Measurements from ENCODE around the gene MACROH2A2. TPM values are rescaled to one million over a fixed set of nuclear protein-coding genes. Genes with fewer than 3 reads are reported as not detected.

Gene MACROH2A2
- total RNA-seq, 2 experiments from 2014 or later, result 2.2 TPM

DNA sequence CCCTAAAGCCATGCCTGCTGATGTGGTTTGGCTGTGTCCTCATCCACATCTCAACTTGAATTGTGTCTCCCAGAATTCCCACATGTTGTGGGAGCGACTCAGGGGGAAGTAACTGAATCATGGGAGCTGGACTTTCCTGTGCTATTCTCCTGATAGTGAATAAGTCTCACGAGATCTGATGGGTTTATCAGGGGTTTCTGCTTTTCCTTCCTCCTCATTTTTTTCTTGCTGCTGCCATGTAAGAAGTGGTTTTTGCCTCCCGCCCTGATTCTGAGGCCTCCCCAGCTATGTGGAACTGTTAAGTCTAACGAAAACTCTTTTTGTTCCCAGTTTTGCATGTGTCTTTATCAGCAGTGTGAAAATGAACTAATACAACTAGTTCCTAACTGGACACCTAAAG is 11.8 kb downstream of the MACROH2A2 start:
- Mint-ChIP-seq H3K9me3 (no peaks in the 10 kb centered on the region), H3K27me3 (no peaks in the 10 kb centered on the region), H3K36me3 (ENCODE audit: low read depth) (no peaks in the 10 kb centered on the region), H3K4me1 (ENCODE audit: low read depth) (no peaks in the 10 kb centered on the region), H3K4me3 (no peak overlapping the region), H3K27ac (no peak overlapping the region)
- no peak overlapping the region for H3K27ac ChIP-seq (ENCODE audit: low read depth in 1 of 2, low read length in 2 of 2)
- no peak for DNase-seq
- no peaks in the 10 kb centered on the region for H3K27me3 ChIP-seq (ENCODE audit: control insufficient read depth in 1 of 2, insufficient read depth in 2 of 2, low read length in 2 of 2)
- intact Hi-C loops (cut with DNase I, micrococcal nuclease), result no loop called here
- no peaks in the 10 kb centered on the region for H3K4me1 ChIP-seq (ENCODE audit: insufficient read depth, low read length)
- H3K9me3 ChIP-seq (ENCODE audit: control insufficient read depth in 1 of 2, insufficient read depth in 1 of 2, low read length in 2 of 2), result no peaks in the 10 kb centered on the region
- TF ChIP-seq, protein P1, sequence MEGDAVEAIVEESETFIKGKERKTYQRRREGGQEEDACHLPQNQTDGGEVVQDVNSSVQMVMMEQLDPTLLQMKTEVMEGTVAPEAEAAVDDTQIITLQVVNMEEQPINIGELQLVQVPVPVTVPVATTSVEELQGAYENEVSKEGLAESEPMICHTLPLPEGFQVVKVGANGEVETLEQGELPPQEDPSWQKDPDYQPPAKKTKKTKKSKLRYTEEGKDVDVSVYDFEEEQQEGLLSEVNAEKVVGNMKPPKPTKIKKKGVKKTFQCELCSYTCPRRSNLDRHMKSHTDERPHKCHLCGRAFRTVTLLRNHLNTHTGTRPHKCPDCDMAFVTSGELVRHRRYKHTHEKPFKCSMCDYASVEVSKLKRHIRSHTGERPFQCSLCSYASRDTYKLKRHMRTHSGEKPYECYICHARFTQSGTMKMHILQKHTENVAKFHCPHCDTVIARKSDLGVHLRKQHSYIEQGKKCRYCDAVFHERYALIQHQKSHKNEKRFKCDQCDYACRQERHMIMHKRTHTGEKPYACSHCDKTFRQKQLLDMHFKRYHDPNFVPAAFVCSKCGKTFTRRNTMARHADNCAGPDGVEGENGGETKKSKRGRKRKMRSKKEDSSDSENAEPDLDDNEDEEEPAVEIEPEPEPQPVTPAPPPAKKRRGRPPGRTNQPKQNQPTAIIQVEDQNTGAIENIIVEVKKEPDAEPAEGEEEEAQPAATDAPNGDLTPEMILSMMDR (IDR thresholded peaks at IDR 0.05), result no peak
- no peak overlapping the region for H3K4me3 ChIP-seq (ENCODE audit: low read length)
- no peak for ATAC-seq (ENCODE audit: poor library complexity)
- H3K36me3 ChIP-seq (ENCODE audit: insufficient read depth, low read length), result no peaks in the 10 kb centered on the region
- ChIA-PET POLR2A (no interaction called here), CTCF (no interaction called here)

DNA sequence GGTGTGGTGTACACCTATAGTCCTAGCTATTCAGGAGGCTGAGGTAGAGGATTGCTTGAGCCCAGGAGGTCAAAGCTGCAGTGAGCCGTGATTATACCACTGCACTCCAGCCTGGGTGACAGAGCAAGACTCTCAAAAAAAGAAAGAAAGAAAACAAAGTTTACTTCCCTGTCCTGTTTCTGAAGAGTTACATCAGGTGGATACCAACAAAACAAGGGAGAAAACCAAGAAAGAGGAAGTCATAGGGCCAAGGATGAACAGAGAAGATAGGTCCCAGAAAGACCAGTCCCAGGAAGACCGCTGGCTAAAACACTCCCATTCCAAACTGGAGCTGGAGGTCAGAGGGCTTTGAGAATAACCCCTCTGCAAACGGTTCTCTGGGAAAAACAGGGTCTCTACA is 13.5 kb downstream of the MACROH2A2 start:
- H3K27me3 Mint-ChIP-seq, result no peaks in the 10 kb centered on the region
- Histone ChIP-seq H3K9me3 (ENCODE audit: control insufficient read depth in 1 of 2, insufficient read depth in 1 of 2, low read length in 2 of 2) (no peaks in the 10 kb centered on the region), H3K4me3 (ENCODE audit: low read length) (no peak overlapping the region), H3K27me3 (ENCODE audit: control insufficient read depth in 1 of 2, insufficient read depth in 2 of 2, low read length in 2 of 2) (no peaks in the 10 kb centered on the region), H3K36me3 (ENCODE audit: insufficient read depth, low read length) (no peaks in the 10 kb centered on the region), H3K4me1 (ENCODE audit: insufficient read depth, low read length) (no peaks in the 10 kb centered on the region), H3K27ac (ENCODE audit: low read depth in 1 of 2, low read length in 2 of 2) (no peak overlapping the region)
- no peaks in the 10 kb centered on the region for H3K4me1 Mint-ChIP-seq (ENCODE audit: low read depth)
- ATAC-seq (ENCODE audit: poor library complexity) (no peak), DNase-seq (no peak)
- H3K27ac Mint-ChIP-seq, result no peak overlapping the region
- TF ChIP-seq, protein P1 (IDR thresholded peaks at IDR 0.05), result no peak
- POLR2A ChIA-PET, result no interaction called here
- CTCF ChIA-PET, result no interaction called here
- no peaks in the 10 kb centered on the region for H3K9me3 Mint-ChIP-seq
- no peak overlapping the region for H3K4me3 Mint-ChIP-seq
- H3K36me3 Mint-ChIP-seq (ENCODE audit: low read depth), result no peaks in the 10 kb centered on the region
- intact Hi-C loops (cut with DNase I, micrococcal nuclease), result no loop called here

DNA sequence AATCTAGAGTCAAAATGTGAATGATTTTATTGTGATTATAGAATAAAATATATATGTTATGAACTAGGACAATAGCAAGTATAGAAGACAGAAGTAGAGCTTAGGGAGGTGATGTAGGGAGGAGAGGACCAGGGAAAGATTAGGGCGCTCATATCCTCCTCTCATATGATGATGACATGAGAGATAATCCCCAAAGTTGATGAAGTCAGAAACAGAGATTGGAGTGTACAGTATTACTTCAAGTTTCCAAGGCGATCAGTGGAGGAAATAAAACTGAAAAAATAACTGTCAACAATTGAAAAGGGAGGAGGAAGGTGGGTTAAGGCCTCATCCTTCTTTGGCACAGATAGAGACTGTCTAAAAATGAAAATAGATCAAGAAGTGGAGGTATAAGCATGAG is 14.9 kb downstream of the MACROH2A2 start:
- TF ChIP-seq, protein P1 (IDR thresholded peaks at IDR 0.05), result no peak
- Histone ChIP-seq H3K27me3 (ENCODE audit: control insufficient read depth in 1 of 2, insufficient read depth in 2 of 2, low read length in 2 of 2) (no peaks in the 10 kb centered on the region), H3K4me3 (ENCODE audit: low read length) (no peak overlapping the region), H3K9me3 (ENCODE audit: control insufficient read depth in 1 of 2, insufficient read depth in 1 of 2, low read length in 2 of 2) (no peaks in the 10 kb centered on the region), H3K4me1 (ENCODE audit: insufficient read depth, low read length) (no peaks in the 10 kb centered on the region), H3K36me3 (ENCODE audit: insufficient read depth, low read length) (no peaks in the 10 kb centered on the region), H3K27ac (ENCODE audit: low read depth in 1 of 2, low read length in 2 of 2) (no peak overlapping the region)
- no peaks in the 10 kb centered on the region for H3K9me3 Mint-ChIP-seq
- ChIA-PET CTCF (no interaction called here), POLR2A (no interaction called here)
- no peak overlapping the region for H3K27ac Mint-ChIP-seq
- H3K4me1 Mint-ChIP-seq (ENCODE audit: low read depth), result no peaks in the 10 kb centered on the region
- ATAC-seq (ENCODE audit: poor library complexity) (no peak), DNase-seq (no peak)
- intact Hi-C loops (cut with DNase I, micrococcal nuclease), result no loop called here
- H3K36me3 Mint-ChIP-seq (ENCODE audit: low read depth), result no peaks in the 10 kb centered on the region
- no peak overlapping the region for H3K4me3 Mint-ChIP-seq
- no peaks in the 10 kb centered on the region for H3K27me3 Mint-ChIP-seq
